Stimulated activated CD8-positive, alpha-beta memory T cell treated with anti-CD3 and anti-CD28 coated beads, Interleukin-2, amount 100 ng/mL, for 1 hour (primary cell): ENCODE results near the gene BRCA1.
"Not testable (repeated sequence)": the region's sequence is repeated elsewhere in the genome, so short reads cannot be mapped to it uniquely, and the experiment has no call there.

Experiments used
- DNase-seq, 2 donors: peaks; one replicate each; pipeline ENCODE4 v3.0.0-alpha.2; 2020; ENCODE audit warnings: low read depth in 2 of 2

Gene BRCA1

GRCh38 chr17:43125133-43125966 lies at the start of gene BRCA1:
TSS of gene BRCA1 (minus strand) at chr17:43125364. CDS start at chr17:43124096, 1,268 bp downstream.
- DNase-seq: peak; percentile 84 to 88

GRCh38 chr17:43171586-43172487 lies 46.7 kb upstream of the BRCA1 start:
- no peak for DNase-seq

- DNase-seq: peak; percentile 85 to 88
Measured at GRCh38 chr17:43170766-43171585, 45.8 kb upstream of the BRCA1 start, which contains the start of gene NBR1. TSS of gene NBR1 (plus strand) at chr17:43171214. CDS start at chr17:43175800, 4,586 bp downstream.

GRCh38 chr17:43170140-43170765 lies 45.1 kb upstream of the BRCA1 start:
- peak; percentile 72 to 76 for DNase-seq

- no peak for DNase-seq
Measured at GRCh38 chr17:43169561-43170139, 44.5 kb upstream of the BRCA1 start.

GRCh38 chr17:43165971-43166370 lies 40.8 kb upstream of the BRCA1 start:
- not testable (repeated sequence) for DNase-seq

- not testable (repeated sequence) for DNase-seq
Measured at GRCh38 chr17:43159957-43160356, 34.8 kb upstream of the BRCA1 start.

- not testable (repeated sequence) for DNase-seq
Measured at GRCh38 chr17:43159232-43159631, 34.1 kb upstream of the BRCA1 start.

- no peak for DNase-seq
Measured at GRCh38 chr17:43155666-43156065, 30.5 kb upstream of the BRCA1 start.

GRCh38 chr17:43153197-43153835 lies 28.2 kb upstream of the BRCA1 start:
- DNase-seq: not testable (repeated sequence)

GRCh38 chr17:43151880-43152456 lies 26.8 kb upstream of the BRCA1 start:
- DNase-seq: no peak

GRCh38 chr17:43146649-43147048 lies 21.5 kb upstream of the BRCA1 start:
- no peak for DNase-seq

- no peak for DNase-seq
Measured at GRCh38 chr17:43143201-43143600, 18.0 kb upstream of the BRCA1 start.

GRCh38 chr17:43142153-43142552 lies 17.0 kb upstream of the BRCA1 start:
- no peak for DNase-seq

- no peak for DNase-seq
Measured at GRCh38 chr17:43140396-43141332, 15.5 kb upstream of the BRCA1 start.

- DNase-seq: not testable (repeated sequence)
Measured at GRCh38 chr17:43138531-43138930, 13.4 kb upstream of the BRCA1 start.

GRCh38 chr17:43136574-43136973 lies 11.4 kb upstream of the BRCA1 start:
- DNase-seq: not testable (repeated sequence)

GRCh38 chr17:43135454-43135819 lies 10.3 kb upstream of the BRCA1 start:
- DNase-seq: no peak
